Activated naive CD4-positive, alpha-beta T cell treated with anti-CD3 and anti-CD28 coated beads, Interleukin-2, amount 10 ng/mL, durations not matched to agents 7 days and 5 days (primary cell): Measurements from ENCODE around the gene HCFC1.
A peak's percentile ranks its signal among the peaks of the same experiment; 100 is the strongest.

Experiments
- CTCF ChIA-PET: fragments of 350-600 bp; sonication (Branson Sonifier 250); formaldehyde crosslinking; loops from one replicate; lab custom pipeline; 2021; ENCODE audit warnings: antibody characterized with exemption; lab: Charles Lee
- DNase-seq: peaks from one replicate; pipeline ENCODE4 v3.0.0-alpha.2; 2020
- H3K27ac Mint-ChIP-seq: one replicate; pipeline ENCODE4 v1.8.0; 2021; ENCODE audit warnings: mild to moderate bottlenecking, moderate library complexity, mixed read lengths
- H3K27me3 Mint-ChIP-seq: one replicate; pipeline ENCODE4 v1.8.0; 2021; ENCODE audit warnings: mild to moderate bottlenecking, mixed read lengths
- H3K36me3 Mint-ChIP-seq: one replicate; pipeline ENCODE4 v1.8.0; 2021; ENCODE audit warnings: mixed read lengths
- H3K4me1 Mint-ChIP-seq: one replicate; pipeline ENCODE4 v1.8.0; 2021; ENCODE audit warnings: mixed read lengths
- H3K4me3 Mint-ChIP-seq: one replicate; pipeline ENCODE4 v1.8.0; 2021; ENCODE audit warnings: mild to moderate bottlenecking, moderate library complexity, mixed read lengths
- H3K9me3 Mint-ChIP-seq: one replicate; pipeline ENCODE4 v1.8.0; 2021; ENCODE audit warnings: mixed read lengths

HCFC1 gene

GRCh38 chrX:153905481-153906095 is 66.0 kb downstream of the HCFC1 start:
- DNase-seq: no peak
- peaks cover 5% of the 10 kb centered on the region for H3K36me3 Mint-ChIP-seq
- no peak overlapping the region for H3K27ac Mint-ChIP-seq
- H3K4me3 Mint-ChIP-seq: no peak overlapping the region
- no peaks in the 10 kb centered on the region for H3K9me3 Mint-ChIP-seq
- H3K27me3 Mint-ChIP-seq: peaks cover 4% of the 10 kb centered on the region
- H3K4me1 Mint-ChIP-seq: peaks cover 30% of the 10 kb centered on the region
- CTCF ChIA-PET: no interaction called here

- Mint-ChIP-seq H3K4me3 (peak within 1 kb of the TSS; percentile 13), H3K4me1 (peaks cover 32% of the 10 kb centered on the region), H3K27ac (peak within 1 kb of the TSS; percentile 76), H3K9me3 (no peaks in the 10 kb centered on the region), H3K36me3 (peaks cover 5% of the 10 kb centered on the region), H3K27me3 (peaks cover 4% of the 10 kb centered on the region)
- peak; percentile 36 for DNase-seq
- CTCF ChIA-PET: no interaction called here
Observed at GRCh38 chrX:153903991-153904957, 67.3 kb downstream of the HCFC1 start, which contains the start of gene AVPR2. TSS of gene AVPR2 (plus strand) at chrX:153904673. CDS start at chrX:153905146, 473 bp downstream.

- peak overlapping the region; percentile 13 for H3K4me3 Mint-ChIP-seq
- peaks cover 32% of the 10 kb centered on the region for H3K4me1 Mint-ChIP-seq
- H3K27ac Mint-ChIP-seq: peak overlapping the region; percentile 73
- peaks cover 4% of the 10 kb centered on the region for H3K27me3 Mint-ChIP-seq
- H3K9me3 Mint-ChIP-seq: no peaks in the 10 kb centered on the region
- no peak for DNase-seq
- CTCF ChIA-PET: no interaction called here
- peaks cover 3% of the 10 kb centered on the region for H3K36me3 Mint-ChIP-seq
Observed at GRCh38 chrX:153903238-153903980, 68.2 kb downstream of the HCFC1 start.

GRCh38 chrX:153902385-153902784 is 69.2 kb downstream of the HCFC1 start:
- Mint-ChIP-seq H3K27me3 (peaks cover 4% of the 10 kb centered on the region), H3K4me3 (no peak overlapping the region), H3K27ac (no peak overlapping the region), H3K36me3 (no peaks in the 10 kb centered on the region), H3K4me1 (peaks cover 32% of the 10 kb centered on the region), H3K9me3 (no peaks in the 10 kb centered on the region)
- DNase-seq: no peak
- CTCF ChIA-PET: no interaction called here

- DNase-seq: no peak
- H3K9me3 Mint-ChIP-seq: no peaks in the 10 kb centered on the region
- CTCF ChIA-PET: no interaction called here
- H3K4me1 Mint-ChIP-seq: peaks cover 32% of the 10 kb centered on the region
- H3K27ac Mint-ChIP-seq: no peak overlapping the region
- peaks cover 4% of the 10 kb centered on the region for H3K27me3 Mint-ChIP-seq
- no peak overlapping the region for H3K4me3 Mint-ChIP-seq
- H3K36me3 Mint-ChIP-seq: no peaks in the 10 kb centered on the region
Observed at GRCh38 chrX:153901753-153902140, 69.9 kb downstream of the HCFC1 start.

- peaks cover 10% of the 10 kb centered on the region for H3K27me3 Mint-ChIP-seq
- no peaks in the 10 kb centered on the region for H3K36me3 Mint-ChIP-seq
- DNase-seq: peak; percentile 75
- H3K9me3 Mint-ChIP-seq: no peaks in the 10 kb centered on the region
- peak overlapping the region; percentile 48 for H3K4me3 Mint-ChIP-seq
- CTCF ChIA-PET: interaction anchor here (0.8 kb wide), 1 partner anchor 197 kb away, joined by 3 read pairs; no protein-coding TSS in a partner anchor
- peak overlapping the region; percentile 62 for H3K27ac Mint-ChIP-seq
- H3K4me1 Mint-ChIP-seq: peaks cover 32% of the 10 kb centered on the region
Observed at GRCh38 chrX:153900831-153901752, 70.5 kb downstream of the HCFC1 start.

GRCh38 chrX:153897899-153898298 is 73.7 kb downstream of the HCFC1 start:
- peaks cover 24% of the 10 kb centered on the region for H3K27me3 Mint-ChIP-seq
- no peak overlapping the region for H3K4me3 Mint-ChIP-seq
- H3K27ac Mint-ChIP-seq: no peak overlapping the region
- DNase-seq: no peak
- H3K4me1 Mint-ChIP-seq: peaks cover 17% of the 10 kb centered on the region
- no peaks in the 10 kb centered on the region for H3K9me3 Mint-ChIP-seq
- CTCF ChIA-PET: no interaction called here
- no peaks in the 10 kb centered on the region for H3K36me3 Mint-ChIP-seq
